ENCODE data around the gene EML6. TPM values are rescaled to one million over a fixed set of nuclear protein-coding genes. Genes with fewer than 3 reads are reported as not detected.
"Not testable (repeated sequence)": the region's sequence is repeated elsewhere in the genome, so short reads cannot be mapped to it uniquely, and the experiment has no call there.

EML6 gene
- polyA plus RNA-seq, 1 of the 3 experiments (the other 2 are of a cell fraction): 1.1 TPM

- 40% methylated on average over 1 of the region's 1 CpG for WGBS (ENCODE audit: low lambda C conversion rate)
- ChIA-PET POLR2A (no interaction called here), CTCF (interaction anchor here (1.4 kb wide), 1 partner anchor 25 kb away, joined by 4 read pairs; the partner anchor contains the start of gene EML6)
Measured at GRCh38 chr2:54697934-54698333, 25.5 kb upstream of the EML6 start.

GRCh38 chr2:54698926-54699325, 24.5 kb upstream of the EML6 start:
- WGBS (ENCODE audit: low lambda C conversion rate): 92% methylated on average over 28 of the region's 37 CpGs
- H3K9me3 ChIP-seq; CTCF ChIA-PET; H3K4me3 ChIP-seq (ENCODE audit: low read depth in 2 of 2, low read length in 1 of 2); H3K4me2 ChIP-seq; H3K9me2 ChIP-seq; H3F3A ChIP-seq (replicated peaks; ENCODE audit: insufficient read depth); H4K20me1 ChIP-seq (ENCODE audit: insufficient read depth); H3K27me3 ChIP-seq (ENCODE audit: insufficient read depth); H2AFZ ChIP-seq (ENCODE audit: low read depth); DNase-seq; H3K36me3 ChIP-seq (replicated peaks in 1 of 2; ENCODE audit: control insufficient read depth in 1 of 2, insufficient read depth in 2 of 2, low read length in 1 of 2); POLR2A ChIA-PET; H3K27ac ChIP-seq (ENCODE audit: low read depth in 2 of 2, low read length in 1 of 2); H3K9ac ChIP-seq; H3K79me2 ChIP-seq (ENCODE audit: insufficient read depth); H3K4me1 ChIP-seq (ENCODE audit: control insufficient read depth in 1 of 2, insufficient read depth in 2 of 2, low read depth in 1 of 2, low read length in 1 of 2): not testable (repeated sequence)

More at GRCh38 chr2:54697934-54698333, 25.5 kb upstream of the EML6 start:
- Histone ChIP-seq H3K27ac (ENCODE audit: low read depth in 2 of 2, low read length in 1 of 2) (no peak overlapping the region), H3F3A (replicated peaks; ENCODE audit: insufficient read depth) (no peaks in the 10 kb centered on the region), H3K9me2 (no peaks in the 10 kb centered on the region), H3K4me3 (ENCODE audit: low read depth in 2 of 2, low read length in 1 of 2) (no peak overlapping the region), H3K79me2 (ENCODE audit: insufficient read depth) (no peaks in the 10 kb centered on the region), H3K27me3 (ENCODE audit: insufficient read depth) (no peaks in the 10 kb centered on the region), H4K20me1 (ENCODE audit: insufficient read depth) (no peaks in the 10 kb centered on the region), H3K4me1 (ENCODE audit: control insufficient read depth in 1 of 2, insufficient read depth in 2 of 2, low read depth in 1 of 2, low read length in 1 of 2) (no peaks in the 10 kb centered on the region), H3K9ac (no peak overlapping the region), H2AFZ (ENCODE audit: low read depth) (no peak overlapping the region), H3K4me2 (no peak overlapping the region), H3K9me3 (peaks cover 5% of the 10 kb centered on the region; the same call in 1 of the 2 replicates), H3K36me3 (replicated peaks in 1 of 2; ENCODE audit: control insufficient read depth in 1 of 2, insufficient read depth in 2 of 2, low read length in 1 of 2) (no peaks in the 10 kb centered on the region)
- TF ChIP-seq FOXM1 (IDR thresholded peaks at IDR 0.05; ENCODE audit: low read depth) (no peak), GATA2 (CRISPR knock-in tag; IDR thresholded peaks at IDR 0.05) (no peak), EP300 (IDR thresholded peaks at IDR 0.05; ENCODE audit: borderline replicate concordance in 1 of 2, low read depth in 1 of 2, low read length in 1 of 2) (no peak), YY1 (IDR thresholded peaks at IDR 0.05; ENCODE audit: low read depth) (no peak), RCOR1 (IDR thresholded peaks at IDR 0.05; ENCODE audit: low read length) (no peak), TCF12 (IDR thresholded peaks at IDR 0.05) (no peak)
- DNase-seq: no peak

GRCh38 chr2:54699665-54700064, 23.8 kb upstream of the EML6 start:
- TF ChIP-seq PBX3 (IDR thresholded peaks at IDR 0.05) (no peak), TCF12 (IDR thresholded peaks at IDR 0.05) (no peak), FOXM1 (IDR thresholded peaks at IDR 0.05; ENCODE audit: low read depth) (no peak), GABPA (IDR thresholded peaks at IDR 0.05; ENCODE audit: low read depth) (no peak), MAX (IDR thresholded peaks at IDR 0.05; ENCODE audit: low read depth) (no peak), MEF2A (IDR thresholded peaks at IDR 0.05; ENCODE audit: borderline replicate concordance, low read depth) (no peak), RAD21 (IDR thresholded peaks at IDR 0.05; ENCODE audit: low read length) (no peak), NFIC (IDR thresholded peaks at IDR 0.05; ENCODE audit: borderline replicate concordance) (no peak), TEAD4 (IDR thresholded peaks at IDR 0.05; ENCODE audit: borderline replicate concordance, insufficient read depth) (no peak), USF1 (IDR thresholded peaks at IDR 0.05; ENCODE audit: borderline replicate concordance, low read depth) (no peak), RCOR1 (IDR thresholded peaks at IDR 0.05; ENCODE audit: low read length) (no peak), YY1 (IDR thresholded peaks at IDR 0.05; ENCODE audit: low read depth) (no peak), SIN3A (IDR thresholded peaks at IDR 0.05; ENCODE audit: borderline replicate concordance, low read depth, low read length) (no peak), FOXJ3 (CRISPR knock-in tag; IDR thresholded peaks at IDR 0.05) (no peak), MXI1 (IDR thresholded peaks at IDR 0.05; ENCODE audit: low read depth, low read length) (no peak), ZBTB33 (IDR thresholded peaks at IDR 0.05; ENCODE audit: borderline replicate concordance, low read depth) (no peak), JUND (IDR thresholded peaks at IDR 0.05) (no peak)
- Histone ChIP-seq H3K4me1 (ENCODE audit: control insufficient read depth in 1 of 2, insufficient read depth in 2 of 2, low read depth in 1 of 2, low read length in 1 of 2) (no peaks in the 10 kb centered on the region), H3F3A (replicated peaks; ENCODE audit: insufficient read depth) (no peaks in the 10 kb centered on the region), H3K4me2 (no peak overlapping the region), H2AFZ (ENCODE audit: low read depth) (no peak overlapping the region), H3K79me2 (ENCODE audit: insufficient read depth) (no peaks in the 10 kb centered on the region), H3K36me3 (replicated peaks in 1 of 2; ENCODE audit: control insufficient read depth in 1 of 2, insufficient read depth in 2 of 2, low read length in 1 of 2) (no peaks in the 10 kb centered on the region), H3K4me3 (ENCODE audit: low read depth in 2 of 2, low read length in 1 of 2) (no peak overlapping the region), H3K9me3 (peaks cover 5% of the 10 kb centered on the region; the same call in 1 of the 2 replicates), H3K9me2 (no peaks in the 10 kb centered on the region), H3K27ac (ENCODE audit: low read depth in 2 of 2, low read length in 1 of 2) (no peak overlapping the region), H3K27me3 (ENCODE audit: insufficient read depth) (no peaks in the 10 kb centered on the region), H3K9ac (no peak overlapping the region), H4K20me1 (ENCODE audit: insufficient read depth) (no peaks in the 10 kb centered on the region)
- 94% methylated on average over 2 of the region's 2 CpGs for WGBS (ENCODE audit: low lambda C conversion rate)
- CTCF ChIA-PET: interaction anchor here (1.8 kb wide), 1 partner anchor 188 kb away, joined by 3 read pairs; no protein-coding TSS in a partner anchor
- POLR2A ChIA-PET: no interaction called here
- DNase-seq: no peak

All from SK-N-SH (cell line).